Ascending aorta (tissue), 2 donors: ENCODE measurements around the gene SCUBE2. TPM values are rescaled to one million over a fixed set of nuclear protein-coding genes. Genes with fewer than 3 reads are reported as not detected.

Source experiments
- DNase-seq, 2 donors: peaks; one replicate each; pipeline ENCODE4 v3.0.0-alpha.2; 2019; ENCODE audit warnings: low spot score in 2 of 2
- H3K27ac ChIP-seq, 2 donors: fragments of 200-600 bp; sonication (generic); one replicate each; pipeline ENCODE4 v1.5.1; 2016 to 2017; ENCODE audit warnings: mild to moderate bottlenecking in 1 of 2
- H3K27me3 ChIP-seq: fragments of 200-600 bp; sonication (generic); one replicate; pipeline ENCODE4 v1.5.1; 2017
- H3K36me3 ChIP-seq, 2 donors: fragments of 200-600 bp; sonication (generic); one replicate each; pipeline ENCODE4 v1.5.1; 2016
- H3K4me1 ChIP-seq, 2 donors: fragments of 200-600 bp; sonication (generic); one replicate each; pipeline ENCODE4 v1.5.1; 2016 to 2017; ENCODE audit warnings: mild to moderate bottlenecking in 1 of 2
- H3K4me3 ChIP-seq, 2 donors: fragments of 200-600 bp; sonication (generic); one replicate each; pipeline ENCODE4 v1.5.1; 2016 to 2017; ENCODE audit warnings: mild to moderate bottlenecking in 1 of 2
- H3K9me3 ChIP-seq, 2 donors: fragments of 200-600 bp; sonication (generic); one replicate each; pipeline ENCODE4 v1.5.1; 2016
- intact Hi-C: fragments of 100-400 bp; cut with DNase I; formaldehyde crosslinking; loops from one replicate; pipeline ENCODE4 v1.15.1; 2023
- total RNA-seq: library from RNA; depleted of rRNA; stranded (reverse); fragments of >200 nt; gene quantifications from one replicate; pipeline ENCODE4 v1.1.0, GENCODE V29; 2016
- TF ChIP-seq, protein P1 (sequence below), 3 experiments: fragments of 200-600 bp in 2 of 3; fragments of 450-650 bp in 1 of 3; sonication (generic) in 2 of 3; IDR thresholded peaks; one replicate each; pipeline ENCODE4 v1.5.1; 2016 to 2019; ENCODE audit warnings: antibody characterized with exemption in 3 of 3, mild to moderate bottlenecking in 1 of 3, moderate library complexity in 1 of 3

Gene SCUBE2
- total RNA-seq, 1 donor from 2014 or later = 1.1 TPM

DNA sequence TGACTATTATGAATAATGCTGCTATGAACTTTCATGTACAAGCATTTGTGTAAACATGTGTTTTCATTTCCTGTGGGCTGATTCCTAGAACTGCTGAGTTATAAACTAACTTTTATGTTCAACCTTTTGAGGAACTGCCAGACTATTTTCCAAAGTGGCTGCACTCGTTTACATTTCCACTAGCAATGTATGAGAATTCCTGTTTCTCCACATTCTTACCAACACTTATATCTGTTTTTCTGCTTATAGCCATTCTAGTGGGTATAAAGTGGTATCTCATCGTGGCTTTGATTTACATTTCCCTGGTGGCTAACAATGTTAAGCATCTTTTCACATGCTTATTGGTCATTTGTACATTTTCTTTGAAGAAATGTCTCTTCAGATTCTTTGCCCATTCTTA is 35.2 kb upstream of the SCUBE2 start:
- Histone ChIP-seq H3K36me3 (peaks cover 0 to 3% of the 10 kb centered on the region in 2 donors), H3K4me3 (no peak overlapping the region), H3K27ac (no peak overlapping the region), H3K9me3 (no peaks in the 10 kb centered on the region), H3K4me1 (no peaks in the 10 kb centered on the region), H3K27me3 (no peaks in the 10 kb centered on the region)
- TF ChIP-seq, protein P1, sequence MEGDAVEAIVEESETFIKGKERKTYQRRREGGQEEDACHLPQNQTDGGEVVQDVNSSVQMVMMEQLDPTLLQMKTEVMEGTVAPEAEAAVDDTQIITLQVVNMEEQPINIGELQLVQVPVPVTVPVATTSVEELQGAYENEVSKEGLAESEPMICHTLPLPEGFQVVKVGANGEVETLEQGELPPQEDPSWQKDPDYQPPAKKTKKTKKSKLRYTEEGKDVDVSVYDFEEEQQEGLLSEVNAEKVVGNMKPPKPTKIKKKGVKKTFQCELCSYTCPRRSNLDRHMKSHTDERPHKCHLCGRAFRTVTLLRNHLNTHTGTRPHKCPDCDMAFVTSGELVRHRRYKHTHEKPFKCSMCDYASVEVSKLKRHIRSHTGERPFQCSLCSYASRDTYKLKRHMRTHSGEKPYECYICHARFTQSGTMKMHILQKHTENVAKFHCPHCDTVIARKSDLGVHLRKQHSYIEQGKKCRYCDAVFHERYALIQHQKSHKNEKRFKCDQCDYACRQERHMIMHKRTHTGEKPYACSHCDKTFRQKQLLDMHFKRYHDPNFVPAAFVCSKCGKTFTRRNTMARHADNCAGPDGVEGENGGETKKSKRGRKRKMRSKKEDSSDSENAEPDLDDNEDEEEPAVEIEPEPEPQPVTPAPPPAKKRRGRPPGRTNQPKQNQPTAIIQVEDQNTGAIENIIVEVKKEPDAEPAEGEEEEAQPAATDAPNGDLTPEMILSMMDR (IDR thresholded peaks at IDR 0.05) = no peak
- intact Hi-C loops = no loop called here
- DNase-seq = no peak

DNA sequence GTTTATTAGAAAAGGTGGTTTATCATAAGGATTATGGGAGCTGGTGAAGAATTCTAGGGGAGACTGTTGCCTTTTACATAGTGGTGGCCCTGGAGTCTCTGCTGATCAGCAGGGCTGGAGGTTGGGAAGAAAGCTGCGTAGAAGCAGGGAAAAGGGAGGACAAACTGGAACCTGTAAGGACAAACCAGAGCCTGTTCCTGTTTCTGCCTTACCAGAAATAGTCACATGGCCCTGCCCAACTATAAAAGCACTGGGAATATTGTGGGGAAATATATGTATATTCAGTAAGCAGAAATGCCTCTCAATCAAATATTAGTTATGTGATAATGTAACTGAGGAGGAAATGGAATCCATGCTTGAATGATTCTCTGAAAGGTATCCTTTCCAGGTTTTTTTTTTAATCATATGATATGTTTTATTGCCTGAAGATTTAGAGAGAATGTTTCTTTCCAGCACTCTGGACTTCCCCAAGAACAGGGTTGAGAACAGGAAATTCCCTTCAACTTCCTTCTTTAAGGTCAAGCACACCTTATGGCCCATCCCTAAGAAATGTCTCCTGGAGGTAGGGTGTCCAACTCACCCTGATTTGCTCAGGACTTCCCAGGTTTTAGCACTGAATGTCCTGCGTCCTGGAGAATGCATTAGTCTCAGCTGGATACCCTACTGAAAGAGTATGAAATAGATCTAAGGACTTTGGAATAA is 33.9 kb upstream of the SCUBE2 start:
- no peaks in the 10 kb centered on the region for H3K27me3 ChIP-seq
- intact Hi-C loops = no loop called here
- TF ChIP-seq, protein P1 (IDR thresholded peaks at IDR 0.05) = no peak
- no peak overlapping the region for H3K4me3 ChIP-seq
- no peak for DNase-seq
- no peak overlapping the region for H3K27ac ChIP-seq
- H3K36me3 ChIP-seq = no peaks in the 10 kb centered on the region
- H3K4me1 ChIP-seq = no peaks in the 10 kb centered on the region
- H3K9me3 ChIP-seq = no peaks in the 10 kb centered on the region

- TF ChIP-seq, protein P1 (IDR thresholded peaks at IDR 0.05) = no peak
- no peak for DNase-seq
- H3K36me3 ChIP-seq = no peaks in the 10 kb centered on the region
- H3K9me3 ChIP-seq = no peaks in the 10 kb centered on the region
- H3K27me3 ChIP-seq = no peaks in the 10 kb centered on the region
- intact Hi-C loops = no loop called here
- H3K27ac ChIP-seq = no peak overlapping the region
- H3K4me3 ChIP-seq = no peak overlapping the region
- no peaks in the 10 kb centered on the region for H3K4me1 ChIP-seq
These were observed 32.4 kb upstream of the SCUBE2 start for GRCh38 chr11:9123595-9124304.

GRCh38 chr11:9121469-9121796 is 30.0 kb upstream of the SCUBE2 start:
- intact Hi-C loops = no loop called here
- no peak overlapping the region for H3K4me3 ChIP-seq
- TF ChIP-seq, protein P1 (IDR thresholded peaks at IDR 0.05) = no peak

GRCh38 chr11:9120664-9121468 is 29.5 kb upstream of the SCUBE2 start:
- TF ChIP-seq, protein P1 (IDR thresholded peaks at IDR 0.05) = no peak
- no peak for DNase-seq
- H3K4me3 ChIP-seq = no peak overlapping the region
- no peak overlapping the region for H3K27ac ChIP-seq
- no peaks in the 10 kb centered on the region for H3K36me3 ChIP-seq
- no peaks in the 10 kb centered on the region for H3K27me3 ChIP-seq
- H3K9me3 ChIP-seq = no peaks in the 10 kb centered on the region
- no peaks in the 10 kb centered on the region for H3K4me1 ChIP-seq
- intact Hi-C loops = no loop called here

More at GRCh38 chr11:9121469-9121796, 30.0 kb upstream of the SCUBE2 start:
- no peak for DNase-seq
- Histone ChIP-seq H3K27ac (no peak overlapping the region), H3K9me3 (no peaks in the 10 kb centered on the region), H3K27me3 (no peaks in the 10 kb centered on the region), H3K4me1 (no peaks in the 10 kb centered on the region), H3K36me3 (no peaks in the 10 kb centered on the region)
